NK-92 treated with Interleukin-12 subunit alpha and Interleukin-12 subunit beta, amount 100 ng/mL, for 24 hours (cell line): ENCODE measurements around the gene STK24.

Experiments
- DNase-seq: peaks from one replicate; lab custom pipeline; 2025; lab: John Stamatoyannopoulos, UW

STK24 gene

DNA sequence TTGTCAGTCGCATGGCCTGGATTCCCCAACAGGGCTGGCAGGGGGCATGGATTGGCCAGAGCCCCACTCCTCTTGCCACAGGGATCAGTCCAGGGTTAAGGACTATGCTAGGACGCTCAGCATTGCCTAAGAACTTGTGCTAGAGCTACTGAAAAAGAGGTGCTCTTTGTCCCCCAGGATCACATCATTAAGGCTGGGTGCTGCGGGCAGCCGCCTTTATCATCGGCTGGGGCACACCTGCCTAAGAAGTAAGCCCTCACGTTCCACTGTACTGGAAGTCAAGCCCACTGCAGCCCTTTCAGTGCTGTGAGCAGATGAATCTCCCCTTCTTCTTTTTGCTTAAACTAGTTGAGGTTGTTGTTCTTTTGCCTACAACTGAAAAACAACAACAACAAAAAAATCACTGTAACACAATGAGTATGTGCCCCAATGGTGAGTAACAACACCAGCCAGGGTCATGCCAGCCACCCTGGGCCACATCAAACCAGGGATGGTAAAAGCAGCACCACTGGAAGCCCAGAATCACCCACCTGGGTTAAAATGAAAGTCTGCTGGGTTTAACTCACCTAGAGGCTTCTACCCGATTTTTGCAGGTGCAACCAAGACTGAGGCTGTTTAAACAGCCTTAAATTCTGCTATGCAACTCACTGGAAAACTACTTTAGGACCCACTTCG lies 20.6 kb downstream of the STK24 start:
- no peak for DNase-seq

DNA sequence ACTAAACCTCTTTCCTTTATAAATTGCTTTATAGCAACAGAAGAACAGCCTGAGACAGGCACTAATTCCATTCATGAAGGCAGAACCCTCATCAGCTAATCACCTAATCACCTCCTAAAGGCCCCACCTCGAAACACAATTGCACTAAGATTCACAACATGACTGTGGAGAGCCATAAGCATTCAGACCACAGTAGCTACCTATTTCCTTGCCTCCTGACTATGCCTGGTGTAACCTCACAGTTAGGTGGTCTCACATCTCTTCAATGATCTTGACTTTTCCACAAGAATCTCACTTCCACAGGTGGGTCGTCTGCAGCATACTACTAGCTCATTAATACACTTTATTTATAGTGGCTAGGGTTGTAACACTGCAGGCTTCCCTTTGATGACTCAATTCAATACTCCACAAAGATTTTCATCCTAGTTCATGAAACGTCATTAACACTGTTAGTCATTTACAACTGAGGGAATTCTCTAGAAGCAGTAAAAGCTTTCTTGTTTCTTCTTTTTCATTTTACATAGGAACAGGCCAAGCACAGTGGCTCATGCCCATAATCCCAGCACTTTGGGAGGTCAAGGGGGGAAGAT lies 27.1 kb downstream of the STK24 start:
- no peak for DNase-seq

DNA sequence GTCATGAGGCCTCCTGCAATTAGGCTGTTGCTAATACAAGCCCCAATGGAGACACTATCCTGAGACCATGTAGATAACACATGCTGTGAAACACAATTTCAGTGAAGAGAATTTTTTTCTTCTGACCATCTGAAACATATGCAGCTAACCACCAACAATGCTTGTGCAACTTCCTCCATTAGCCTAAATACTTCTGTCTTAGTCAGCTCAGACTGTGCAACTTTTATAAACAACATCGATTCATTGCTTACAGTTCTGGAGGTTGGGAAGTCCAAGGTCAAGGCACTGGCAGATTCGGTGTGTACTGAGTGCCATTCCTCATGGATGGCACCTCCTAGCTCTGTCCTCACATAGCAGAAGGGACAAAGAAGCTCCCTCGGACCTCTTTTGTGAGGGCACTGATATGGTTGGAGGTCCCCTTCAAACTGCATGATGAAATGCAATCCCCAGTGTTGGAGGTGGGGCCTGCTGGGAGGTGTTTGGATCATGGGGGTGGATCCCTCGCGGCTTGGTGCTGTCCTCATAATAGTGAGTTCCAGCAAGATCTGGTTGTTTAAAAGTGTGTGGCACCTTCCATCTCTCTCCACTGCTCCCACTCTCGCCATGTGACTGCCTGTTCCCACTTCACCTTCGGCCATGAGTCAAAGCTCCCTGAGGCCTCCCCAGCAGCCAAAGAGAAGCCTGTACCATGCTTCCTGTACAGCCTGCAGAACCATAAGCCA lies 27.7 kb downstream of the STK24 start:
- no peak for DNase-seq

DNA sequence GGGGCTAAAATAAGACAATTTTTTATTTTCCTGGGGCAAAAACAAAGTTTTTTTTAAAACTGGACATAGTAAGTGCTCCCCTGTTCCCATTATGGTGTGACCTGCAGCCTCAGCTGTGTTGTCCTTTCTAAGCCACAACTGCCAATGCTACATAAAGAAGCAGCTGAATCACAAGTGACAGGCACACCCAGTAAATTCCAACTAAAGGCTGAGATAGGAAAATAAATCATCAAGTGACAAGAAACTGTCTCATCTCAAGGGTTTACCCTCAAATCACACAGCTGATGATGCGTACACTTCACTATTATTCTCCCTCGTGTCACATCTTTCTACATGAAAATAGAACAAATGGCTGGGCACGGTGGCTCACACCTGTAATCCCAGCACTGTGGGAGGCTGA lies 28.7 kb downstream of the STK24 start:
- no peak for DNase-seq

DNA sequence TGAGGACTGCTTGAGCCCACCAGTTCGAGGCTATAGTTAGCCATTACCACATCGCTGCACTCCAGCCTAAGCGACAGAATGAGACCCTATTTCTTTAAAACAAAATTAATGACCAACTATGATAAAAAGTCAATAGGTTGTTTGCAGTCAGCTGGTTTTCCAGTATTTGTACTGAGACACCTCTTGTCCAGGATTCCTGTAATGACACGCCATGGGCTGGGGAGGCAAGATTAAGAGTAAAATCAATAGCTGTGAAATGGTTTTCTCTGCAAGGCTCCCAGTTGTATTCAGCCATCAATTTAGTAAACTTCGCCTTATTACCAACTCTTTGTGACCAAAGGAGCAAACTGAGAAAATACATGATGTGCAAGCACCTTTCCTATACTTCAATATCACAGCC lies 29.5 kb downstream of the STK24 start:
- DNase-seq: no peak

DNA sequence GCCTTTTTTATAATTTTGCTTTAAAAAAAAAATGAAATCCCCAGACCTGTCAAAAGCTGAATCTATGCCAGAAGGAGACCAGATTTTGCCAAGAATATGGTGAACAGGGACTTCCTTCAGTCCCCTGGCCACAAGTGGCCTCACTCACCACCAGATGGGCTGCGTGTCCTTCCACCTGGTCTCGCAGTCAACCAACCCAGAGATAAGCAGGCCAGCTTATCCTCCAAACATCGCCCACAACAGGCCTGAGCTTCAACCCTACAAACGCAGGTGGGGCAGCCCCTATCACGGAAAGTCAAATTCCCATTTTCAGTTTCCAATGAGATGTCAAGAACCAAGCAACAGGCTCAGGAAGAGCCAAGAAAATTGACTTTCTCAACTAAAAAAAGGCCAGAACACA lies 30.5 kb downstream of the STK24 start:
- no peak for DNase-seq

DNA sequence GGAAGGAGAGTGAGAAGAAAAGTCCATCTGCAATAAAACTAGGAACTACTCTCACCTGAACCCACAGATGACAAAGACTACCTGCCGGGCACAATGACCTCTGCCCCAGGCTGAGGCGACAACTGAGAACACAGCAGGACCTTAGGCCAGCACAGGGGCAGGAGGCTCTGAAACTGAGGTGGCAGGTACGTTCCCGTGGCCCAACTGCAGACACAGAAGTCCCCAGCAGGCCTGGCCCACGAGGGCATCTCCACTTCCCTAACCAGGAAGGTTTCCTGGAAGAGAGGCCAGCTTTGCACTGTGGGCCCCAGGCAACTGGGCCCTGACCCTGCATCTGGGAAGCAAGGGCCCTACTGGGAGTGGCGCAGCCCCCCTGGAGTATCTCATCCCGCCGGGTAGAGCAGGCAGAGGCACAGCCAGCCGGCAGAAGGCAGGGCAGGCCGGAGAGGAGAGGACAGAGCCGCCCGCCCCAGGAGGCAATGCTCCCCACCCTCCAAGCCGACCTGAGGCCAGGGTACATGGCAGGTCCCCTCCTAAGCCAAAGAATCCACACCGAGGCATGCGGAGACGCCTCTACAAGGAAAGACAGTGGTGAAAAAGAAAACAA lies 32.7 kb downstream of the STK24 start:
- no peak for DNase-seq

DNA sequence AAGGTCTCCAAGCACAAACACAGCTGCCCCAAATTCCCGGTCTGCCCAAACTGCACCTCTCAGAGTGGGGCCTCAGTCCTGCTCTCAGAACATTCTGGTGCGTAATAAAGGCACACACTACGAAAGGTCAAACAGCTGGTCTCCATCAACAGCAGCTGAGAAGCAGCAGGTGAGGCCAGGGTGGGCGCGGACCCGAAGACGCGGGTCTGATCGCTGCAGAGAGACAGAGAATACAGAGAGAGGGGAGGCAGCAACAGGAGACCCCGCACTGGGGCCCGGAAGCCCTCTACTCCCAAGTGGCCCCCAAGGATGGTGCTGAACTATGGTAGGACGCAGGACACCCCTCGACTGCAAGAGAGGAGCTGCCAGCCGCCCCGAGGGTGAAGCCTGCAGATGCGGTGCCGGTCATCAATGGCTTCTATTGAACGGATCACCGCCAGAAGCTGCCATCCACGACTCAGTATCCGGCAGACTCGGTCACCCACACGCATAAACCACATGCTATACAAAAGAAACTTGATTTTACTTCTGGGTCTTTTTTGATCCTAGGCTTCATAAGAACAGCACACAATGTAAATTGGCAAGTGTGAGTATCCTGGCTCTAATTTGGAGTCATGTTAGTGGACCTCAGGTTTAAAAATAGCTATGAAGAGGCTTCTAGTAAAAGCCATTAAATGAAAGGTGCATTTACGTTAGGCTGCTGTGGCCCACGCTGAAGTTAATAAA lies 33.4 kb downstream of the STK24 start:
- no peak for DNase-seq

DNA sequence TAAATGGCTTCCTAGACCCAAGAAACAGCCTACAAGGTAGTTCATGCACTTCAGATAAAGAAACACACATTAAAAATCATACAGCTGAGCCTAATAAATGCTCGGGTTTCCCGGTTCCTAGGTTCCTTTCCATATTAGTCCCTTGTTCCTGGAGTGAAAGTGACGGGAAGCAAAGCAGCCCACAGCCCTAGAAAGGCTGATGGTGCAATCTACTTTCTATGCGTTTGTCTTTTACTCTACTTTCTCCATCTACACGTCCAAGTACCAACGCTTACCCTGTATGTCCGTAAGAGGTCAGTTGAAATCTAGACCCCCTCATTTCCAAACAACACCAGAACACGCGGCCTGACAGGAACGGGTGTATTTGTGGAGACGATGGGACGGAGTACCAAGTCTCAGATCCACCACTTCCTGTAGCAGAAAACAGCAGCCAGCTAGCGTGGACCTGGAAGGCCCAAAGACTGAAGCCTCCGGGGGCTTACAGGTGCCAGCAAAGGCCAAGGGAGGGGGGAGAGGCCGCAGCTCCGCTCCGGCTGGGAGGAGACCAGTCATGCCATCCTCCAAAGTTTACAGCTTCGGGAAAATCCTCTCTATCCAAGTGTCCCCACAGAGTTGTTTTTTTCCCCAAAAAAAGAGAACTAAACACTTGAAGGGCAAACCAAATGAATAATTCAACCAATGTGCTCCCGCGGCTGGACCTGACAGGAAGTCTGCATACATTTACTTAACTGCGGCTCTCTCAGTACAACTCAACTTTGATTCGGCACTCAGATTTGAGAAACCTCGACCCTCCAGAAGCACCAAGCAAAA lies 34.1 kb downstream of the STK24 start:
- no peak for DNase-seq

DNA sequence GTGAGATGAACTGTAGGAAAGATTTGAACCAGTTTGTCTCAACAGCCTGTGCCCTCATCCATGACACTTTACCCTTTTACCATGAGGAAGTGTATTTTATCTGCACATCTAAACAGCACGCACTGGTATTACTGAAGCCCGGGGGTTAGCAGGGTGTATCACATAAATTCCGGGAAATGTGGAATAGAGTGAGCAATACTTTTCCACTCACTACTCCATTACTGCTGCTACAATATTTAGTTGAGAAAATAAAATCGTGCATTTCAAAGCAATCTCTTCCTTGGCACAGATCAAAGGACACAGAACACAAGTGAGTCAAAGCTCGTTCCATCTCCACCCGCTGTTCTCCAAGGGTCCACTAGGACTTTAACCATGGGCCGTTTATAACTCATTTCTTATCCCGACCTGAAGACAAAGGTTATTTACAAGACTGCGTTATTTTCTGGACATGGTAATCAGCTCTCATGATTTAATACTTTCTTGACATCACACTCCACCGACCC lies 35.2 kb downstream of the STK24 start:
- DNase-seq: no peak

DNA sequence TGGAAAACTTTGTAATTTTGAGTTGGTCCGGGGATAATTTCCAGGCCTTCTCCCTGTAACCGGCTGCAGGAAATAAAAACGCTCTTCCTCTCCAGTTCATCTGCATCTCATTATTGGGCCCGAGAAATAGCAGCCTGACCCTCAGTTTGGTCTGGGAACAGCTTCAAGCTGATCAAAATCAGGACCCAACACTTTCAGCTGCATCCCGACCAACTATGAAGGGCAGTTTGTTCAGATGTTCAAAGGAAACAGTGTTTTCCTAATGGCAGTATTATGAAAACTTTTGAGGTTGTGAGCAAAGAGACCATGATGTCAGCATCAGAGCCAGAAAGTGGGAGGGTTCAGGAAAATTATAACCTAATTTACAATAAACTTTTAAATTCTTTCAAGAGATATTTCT lies 35.7 kb downstream of the STK24 start:
- DNase-seq: no peak

DNA sequence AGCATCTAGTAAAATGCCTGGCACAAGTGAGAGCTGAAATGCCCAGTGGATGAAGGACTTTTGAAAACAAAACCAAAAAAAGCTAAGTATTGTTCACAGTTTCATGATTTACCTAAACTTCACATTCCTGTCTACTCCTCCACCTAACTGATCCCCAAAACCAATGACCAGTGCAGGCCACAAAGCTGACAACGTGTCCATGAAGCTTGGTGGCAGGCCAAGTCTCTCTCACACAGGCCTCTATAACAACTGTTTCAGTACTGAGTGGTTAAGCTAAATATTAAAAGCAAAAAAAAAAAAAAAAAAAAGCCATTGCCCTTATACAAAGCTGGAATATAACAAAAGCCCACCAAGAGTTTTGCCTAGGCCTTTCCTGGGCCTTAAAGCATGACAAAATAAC lies 36.4 kb downstream of the STK24 start:
- DNase-seq: no peak

DNA sequence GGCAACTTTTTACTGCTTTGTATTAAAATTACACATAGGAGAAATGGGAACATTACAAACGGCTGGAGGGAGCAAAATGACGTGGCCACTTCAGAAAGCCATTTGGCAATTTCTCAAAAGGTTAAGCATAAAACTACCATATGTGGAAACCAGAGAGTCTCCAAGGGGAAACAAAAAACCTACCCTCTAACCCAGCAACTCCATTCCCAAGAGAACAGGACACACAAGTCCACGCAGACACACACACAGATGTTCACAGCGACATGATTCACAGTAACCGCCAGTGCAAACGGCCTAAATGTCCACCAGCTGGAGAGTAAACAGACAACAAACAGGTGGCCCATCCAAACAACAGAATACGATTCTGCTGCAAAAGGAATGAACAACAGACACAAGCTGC lies 37.2 kb downstream of the STK24 start:
- no peak for DNase-seq

DNA sequence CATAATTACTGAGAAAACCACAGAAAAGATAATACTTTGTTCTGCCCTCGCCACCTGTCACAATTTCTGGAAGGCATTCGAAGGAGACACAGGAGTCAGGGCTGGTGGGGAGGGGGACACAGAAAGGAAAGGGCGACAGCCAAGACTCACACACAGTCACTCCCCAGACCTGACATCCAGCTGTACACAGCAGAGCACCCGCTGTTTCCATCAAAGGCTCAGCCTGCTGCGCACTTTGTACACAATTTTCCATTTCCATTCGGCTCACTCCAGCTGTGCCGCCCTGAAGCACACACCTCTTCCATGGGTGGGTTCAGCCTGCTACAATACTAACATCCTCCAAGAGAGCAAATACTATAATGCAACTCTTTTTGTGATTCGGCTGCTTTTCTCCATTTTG lies 38.0 kb downstream of the STK24 start:
- no peak for DNase-seq

DNA sequence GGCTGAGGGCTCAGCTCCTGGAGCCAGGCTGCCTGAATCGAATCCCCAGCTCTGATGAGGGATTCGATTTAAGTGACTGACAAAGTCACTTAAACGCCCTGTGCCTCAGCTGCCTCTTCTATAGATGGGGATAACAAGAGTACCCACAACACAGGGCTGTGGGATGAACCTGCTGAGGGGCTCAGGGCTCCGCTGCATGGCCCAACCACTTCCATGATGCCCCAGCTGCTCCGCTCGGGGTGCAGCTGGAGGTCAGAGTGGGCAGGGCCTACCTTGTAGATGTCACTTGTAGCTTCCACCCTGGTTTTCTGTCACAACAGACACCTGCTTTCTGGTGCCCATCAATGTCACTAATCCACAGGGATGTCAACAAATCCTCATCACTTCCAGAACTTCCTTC lies 39.2 kb downstream of the STK24 start:
- DNase-seq: no peak

DNA sequence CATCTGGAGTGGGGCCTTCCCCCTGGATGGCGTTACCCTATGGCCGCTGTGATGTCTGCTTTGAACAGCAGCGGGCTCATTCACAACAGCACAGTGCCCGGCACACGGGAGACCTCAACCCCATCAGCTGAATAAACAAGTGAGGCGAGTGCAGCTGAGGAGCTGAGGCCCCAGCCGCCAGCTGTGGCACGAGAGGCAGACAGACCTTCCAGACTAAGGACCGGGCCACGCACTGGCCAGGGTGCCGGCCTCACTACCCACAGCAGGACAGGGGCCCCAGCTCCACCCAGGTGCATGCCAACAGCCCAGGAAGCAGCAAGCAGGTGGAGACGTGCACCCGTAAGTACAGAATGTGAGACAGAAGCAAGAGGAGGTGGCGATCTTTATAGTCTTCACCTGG lies 39.6 kb downstream of the STK24 start:
- DNase-seq: no peak

DNA sequence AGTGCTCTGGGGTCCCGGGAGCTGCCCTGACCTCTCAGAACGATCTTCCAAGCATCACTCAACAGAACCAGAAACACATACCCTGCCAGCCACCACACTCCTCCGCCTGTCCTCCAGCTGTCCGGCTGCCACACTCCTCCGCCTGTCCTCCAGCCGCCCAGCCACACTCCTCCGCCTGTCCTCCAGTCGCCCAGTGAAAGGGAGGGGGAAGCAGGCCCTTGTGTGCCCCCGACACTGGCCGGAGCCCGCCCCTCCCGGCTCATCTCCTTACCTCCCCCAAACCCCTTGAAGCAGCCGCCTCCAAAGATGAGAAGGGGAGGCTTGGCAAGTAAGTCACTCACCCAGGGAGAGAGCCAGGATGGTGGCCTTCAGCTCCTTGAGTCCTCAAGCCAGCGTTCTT lies 40.2 kb downstream of the STK24 start:
- no peak for DNase-seq

DNA sequence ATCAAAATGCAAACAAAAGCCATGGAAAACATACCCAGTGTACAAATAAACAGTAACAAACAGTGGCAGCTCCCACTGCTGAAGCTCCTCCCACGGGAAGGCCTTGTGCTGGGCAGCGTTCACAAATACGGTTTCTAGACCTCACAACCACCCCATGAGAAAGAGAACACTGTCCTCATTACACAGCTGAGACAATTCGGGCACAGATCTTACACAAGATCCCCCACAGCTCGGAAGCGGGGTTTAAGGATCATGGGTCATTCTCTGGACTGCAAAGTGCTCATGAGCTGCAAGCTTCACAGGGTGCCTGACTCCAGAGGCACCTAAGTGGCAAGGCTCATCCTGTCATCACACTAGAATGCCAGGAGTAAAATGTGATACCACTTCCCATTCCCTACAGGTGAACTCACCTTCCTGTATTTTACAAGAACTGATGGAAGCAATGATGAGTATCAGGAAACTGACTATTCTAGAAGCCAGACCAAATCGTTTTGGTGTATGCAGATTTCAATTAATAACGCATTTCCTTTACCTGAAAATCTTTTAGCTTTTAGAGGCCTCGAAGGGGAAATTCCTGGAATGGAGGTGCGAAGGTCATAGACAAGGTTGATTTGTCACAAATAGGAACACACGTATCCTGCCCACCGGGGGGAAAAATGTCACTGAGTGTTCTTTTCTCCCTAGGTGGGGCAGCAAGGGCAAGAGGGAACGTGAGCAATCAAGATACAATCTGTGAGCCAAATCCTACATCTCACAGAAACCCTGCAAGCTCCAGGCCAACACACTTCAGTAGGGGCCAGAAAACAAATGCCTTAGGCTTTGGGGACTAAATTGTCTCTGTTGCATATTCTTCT lies 41.2 kb downstream of the STK24 start:
- no peak for DNase-seq

DNA sequence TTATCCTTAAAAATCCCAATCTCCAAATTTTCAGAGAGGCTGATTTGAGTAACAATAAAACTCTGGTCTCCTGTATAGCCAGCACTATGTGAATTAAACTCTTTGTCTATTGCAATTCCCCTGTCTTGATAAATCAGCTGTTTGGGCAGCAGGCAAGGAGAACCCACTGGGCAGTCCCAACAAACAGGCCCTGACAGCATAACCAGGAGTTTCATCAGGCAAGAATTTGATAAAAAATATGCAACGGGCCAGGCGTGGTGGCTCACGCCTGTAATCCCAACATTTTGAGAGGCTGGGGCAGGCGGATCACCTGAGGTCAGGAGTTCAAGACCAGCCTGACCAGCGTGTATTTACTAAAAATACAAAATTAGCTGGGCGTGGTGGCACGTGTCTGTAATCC lies 42.1 kb downstream of the STK24 start:
- no peak for DNase-seq

DNA sequence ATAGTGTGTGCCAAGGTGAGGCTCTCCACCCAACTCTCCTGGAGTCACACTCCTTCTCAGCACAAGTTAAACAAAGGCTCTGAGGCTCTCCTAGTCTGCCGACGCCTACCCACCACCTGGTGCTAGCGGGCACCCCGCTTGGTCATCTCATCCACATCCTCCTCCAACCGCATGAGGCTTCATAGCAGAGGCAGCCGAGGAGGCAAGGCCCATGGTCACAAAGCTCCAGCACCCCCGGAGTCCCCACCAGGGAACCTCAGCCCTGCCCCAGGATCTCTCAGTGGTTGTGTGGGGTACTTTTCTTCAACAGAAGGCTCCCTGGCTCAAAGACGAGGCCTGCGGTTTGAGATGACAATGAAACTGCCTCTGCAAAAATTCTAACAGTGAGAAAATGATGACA lies 43.0 kb downstream of the STK24 start:
- DNase-seq: no peak

DNA sequence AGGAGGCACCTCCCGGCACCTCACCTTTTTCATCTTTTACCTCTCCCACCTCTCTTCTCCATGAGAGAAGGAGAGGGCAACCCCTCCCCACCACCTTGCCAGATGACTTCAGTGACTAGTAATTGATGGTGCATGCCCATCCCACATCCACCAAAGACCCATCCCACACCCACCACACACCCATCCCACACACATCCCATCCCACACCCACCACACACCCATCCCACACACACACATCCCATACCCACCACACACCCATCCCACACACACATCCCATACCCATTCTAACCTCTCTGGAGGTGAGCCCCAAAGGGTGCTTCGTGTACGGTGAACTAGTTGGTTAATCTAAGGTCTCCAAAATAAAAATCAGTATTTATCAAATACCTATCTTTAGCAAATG lies 44.7 kb downstream of the STK24 start:
- DNase-seq: no peak
